22Rv1 (cell line): ENCODE measurements around the gene ZBTB25.

Source experiments
- ZFX ChIP-seq: fragments of 450-650 bp; IDR thresholded peaks from 2 replicates; pipeline ENCODE4 v1.6.1; 2017; ENCODE audit warnings: antibody characterized with exemption, borderline replicate concordance
- TF ChIP-seq, protein P1 (sequence below): fragments of 450-650 bp; IDR thresholded peaks from 2 replicates; pipeline ENCODE4 v1.5.1; 2017; ENCODE audit warnings: mild to moderate bottlenecking

DNA sequence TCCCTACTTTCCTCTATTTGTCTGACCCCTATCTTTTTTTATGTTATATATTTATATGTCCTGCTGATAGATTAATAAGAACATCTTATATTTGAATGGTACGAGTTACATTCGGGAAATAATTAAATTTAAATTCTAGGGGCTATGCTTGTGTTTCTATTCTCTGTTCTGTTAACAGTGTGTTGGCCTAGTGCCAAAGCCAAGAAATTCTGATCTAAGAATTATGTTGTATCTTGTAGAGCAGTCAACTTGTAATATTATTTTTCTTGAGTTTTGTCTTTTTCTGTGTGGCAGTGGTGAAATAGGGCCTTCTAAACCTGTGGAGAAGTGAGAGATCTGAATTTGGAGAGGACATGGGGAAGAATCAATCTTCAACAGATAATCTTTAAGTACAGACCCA, 27.9 kb upstream of the ZBTB25 start:
- TF ChIP-seq, protein P1, sequence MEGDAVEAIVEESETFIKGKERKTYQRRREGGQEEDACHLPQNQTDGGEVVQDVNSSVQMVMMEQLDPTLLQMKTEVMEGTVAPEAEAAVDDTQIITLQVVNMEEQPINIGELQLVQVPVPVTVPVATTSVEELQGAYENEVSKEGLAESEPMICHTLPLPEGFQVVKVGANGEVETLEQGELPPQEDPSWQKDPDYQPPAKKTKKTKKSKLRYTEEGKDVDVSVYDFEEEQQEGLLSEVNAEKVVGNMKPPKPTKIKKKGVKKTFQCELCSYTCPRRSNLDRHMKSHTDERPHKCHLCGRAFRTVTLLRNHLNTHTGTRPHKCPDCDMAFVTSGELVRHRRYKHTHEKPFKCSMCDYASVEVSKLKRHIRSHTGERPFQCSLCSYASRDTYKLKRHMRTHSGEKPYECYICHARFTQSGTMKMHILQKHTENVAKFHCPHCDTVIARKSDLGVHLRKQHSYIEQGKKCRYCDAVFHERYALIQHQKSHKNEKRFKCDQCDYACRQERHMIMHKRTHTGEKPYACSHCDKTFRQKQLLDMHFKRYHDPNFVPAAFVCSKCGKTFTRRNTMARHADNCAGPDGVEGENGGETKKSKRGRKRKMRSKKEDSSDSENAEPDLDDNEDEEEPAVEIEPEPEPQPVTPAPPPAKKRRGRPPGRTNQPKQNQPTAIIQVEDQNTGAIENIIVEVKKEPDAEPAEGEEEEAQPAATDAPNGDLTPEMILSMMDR, result no peak
- TF ChIP-seq ZFX, result no peak
